K562 (cell line): ENCODE measurements around the gene SMAD3. TPM values are rescaled to one million over a fixed set of nuclear protein-coding genes. Genes with fewer than 3 reads are reported as not detected.

ENCODE experiments used
- CBX3 ChIP-seq, 2 experiments: IDR thresholded peaks; 1 replicate in 1 of 2; 2 replicates in 1 of 2; pipeline ENCODE4 v1.6.1; 2012; ENCODE audit warnings: inconsistent platforms in 2 of 2, low read length in 2 of 2, borderline replicate concordance in 1 of 2, control low read depth in 1 of 2
- CCAR2 ChIP-seq: fragments of 200-400 bp; formaldehyde crosslinking; IDR thresholded peaks from 2 replicates; pipeline ENCODE4 v1.6.1; 2017; ENCODE audit warnings: mild to moderate bottlenecking, low read depth, low read length
- E2F4 ChIP-seq: sonication (generic); formaldehyde crosslinking; IDR thresholded peaks from 2 replicates; pipeline ENCODE4 v1.8.0; 2022; ENCODE audit warnings: mild to moderate bottlenecking, low read depth, missing genetic modification reagents
- FOS ChIP-seq: IDR thresholded peaks from 3 replicates; pipeline ENCODE4 v1.6.1; 2011; ENCODE audit not compliant: insufficient read length; ENCODE audit errors: extremely low read depth
- GABPA ChIP-seq: fragments of 200-800 bp; sonication (Bioruptor generic); conservative IDR thresholded peaks from 2 replicates; pipeline ENCODE4 v1.6.1; 2016; ENCODE audit warnings: low read depth, missing genetic modification characterization, missing compliant biosample characterization
- HDAC6 ChIP-seq: IDR thresholded peaks from 2 replicates; pipeline ENCODE4 v1.6.1; 2012; ENCODE audit warnings: low read depth, mild to moderate bottlenecking, control low read depth, inconsistent platforms, low read length, moderate library complexity
- MBD1 ChIP-seq: fragments of 250-450 bp; sonication (Bioruptor Pico); IDR thresholded peaks from 2 replicates; pipeline ENCODE4 v1.8.0; 2022; ENCODE audit warnings: inconsistent platforms
- NCOR1 ChIP-seq: fragments of 450-650 bp; IDR thresholded peaks from 2 replicates; pipeline ENCODE4 v1.6.1; 2016; ENCODE audit warnings: mild to moderate bottlenecking, moderate library complexity
- POLR2G ChIP-seq: fragments of 200-400 bp; formaldehyde crosslinking; IDR thresholded peaks from 2 replicates; pipeline ENCODE4 v1.6.1; 2017; ENCODE audit warnings: low read depth, mild to moderate bottlenecking, antibody characterized with exemption, low read length, moderate library complexity
- POLR3A ChIP-seq: IDR thresholded peaks from 2 replicates; pipeline ENCODE4 v1.6.1; 2011; ENCODE audit warnings: borderline replicate concordance, mild to moderate bottlenecking, moderate library complexity; ENCODE audit not compliant: insufficient read length, insufficient read depth; ENCODE audit errors: extremely low read depth
- PPARD ChIP-seq: fragments of 250-450 bp; sonication (Bioruptor Pico); IDR thresholded peaks from 2 replicates; pipeline ENCODE4 v1.8.0; 2022; ENCODE audit warnings: inconsistent platforms, mild to moderate bottlenecking, moderate library complexity
- PRPF4 ChIP-seq: fragments of 200-400 bp; formaldehyde crosslinking; IDR thresholded peaks from one replicate; pipeline ENCODE4 v1.6.1; 2017; ENCODE audit warnings: low read length, low read depth, mild to moderate bottlenecking; ENCODE audit not compliant: insufficient read depth, poor library complexity, severe bottlenecking
- PTTG1 ChIP-seq: fragments of 450-650 bp; IDR thresholded peaks from 2 replicates; pipeline ENCODE4 v1.6.1; 2016; ENCODE audit warnings: low read depth, mild to moderate bottlenecking, missing genetic modification characterization, missing compliant biosample characterization
- RBM39 ChIP-seq: fragments of 200-400 bp; formaldehyde crosslinking; optimal IDR thresholded peaks from 2 replicates; pipeline ENCODE3; 2018; ENCODE audit warnings: low read depth, low read length
- RUNX1 ChIP-seq: sonication (generic); IDR thresholded peaks from 2 replicates; pipeline ENCODE4 v1.6.1; 2016; ENCODE audit warnings: antibody characterized with exemption, low read depth
- SMAD2 ChIP-seq: fragments of 150-350 bp; IDR thresholded peaks from 2 replicates; pipeline ENCODE4 v1.6.1; 2014; ENCODE audit warnings: low read depth, mild to moderate bottlenecking, low read length
- TAL1 ChIP-seq: fragments of 450-650 bp; IDR thresholded peaks from 2 replicates; pipeline ENCODE4 v1.6.1; 2016; ENCODE audit warnings: mild to moderate bottlenecking
- ZBED1 ChIP-seq: IDR thresholded peaks from 2 replicates; pipeline ENCODE4 v1.6.1; 2014
- ZNF197 ChIP-seq: fragments of 200-800 bp; sonication (Bioruptor generic); IDR thresholded peaks from 2 replicates; pipeline ENCODE4 v1.6.1; 2016; ENCODE audit warnings: low read depth, missing genetic modification characterization, missing compliant biosample characterization
- ZNF280A ChIP-seq: fragments of 450-650 bp; IDR thresholded peaks from 2 replicates; pipeline ENCODE4 v1.6.1; 2018; ENCODE audit warnings: mild to moderate bottlenecking, low read depth; ENCODE audit not compliant: partially characterized antibody
- ZNF282 ChIP-seq: sonication (generic); formaldehyde crosslinking; IDR thresholded peaks from 2 replicates; pipeline ENCODE4 v1.8.1; 2023; ENCODE audit warnings: missing genetic modification reagents
- ZNF324 ChIP-seq: fragments of 250-450 bp; sonication (Bioruptor Pico); IDR thresholded peaks from 2 replicates; pipeline ENCODE4 v1.4.0; 2020; ENCODE audit warnings: mild to moderate bottlenecking
- ZNF354B ChIP-seq: fragments of 250-450 bp; sonication (Bioruptor Pico); IDR thresholded peaks from 2 replicates; pipeline ENCODE4 v1.4.0; 2020
- ZNF766 ChIP-seq: fragments of 200-800 bp; sonication (Bioruptor generic); conservative IDR thresholded peaks from 2 replicates; pipeline ENCODE4 v1.6.1; 2016; ENCODE audit warnings: missing genetic modification characterization, missing compliant biosample characterization
- polyA plus RNA-seq, 8 experiments: library from polyadenylated mRNA; depleted of rRNA in 4 of 8; stranded (reverse) in 5 of 8; unstranded in 3 of 8; fragments of >200 nt; fragmentation: Nextera tagmentation in 2 of 8; fragmentation: Illumina TruSeq in 1 of 8; extraction: Ambion mirVana in 2 of 8; extraction: Trizol in 1 of 8; gene quantifications; 2 replicates each; pipeline versions ENCODE4 v1.2.1 to v1.2.3, GENCODE V29; 2011 to 2014; ENCODE audit warnings: inconsistent platforms in 1 of 8, missing spikeins in 1 of 8
- total RNA-seq, 7 experiments: library from RNA; depleted of rRNA in 6 of 7; stranded (reverse); fragments of >200 nt in 6 of 7; fragmentation: Illumina TruSeq in 2 of 7; extraction: Trizol in 2 of 7; gene quantifications; 2 replicates each; pipeline versions ENCODE4 v1.2.1 to v1.2.3, GENCODE V29; 2011 to 2021; ENCODE audit warnings: low replicate concordance in 1 of 7
- TF ChIP-seq, protein P1 (sequence below): IDR thresholded peaks from 2 replicates; pipeline ENCODE4 v1.6.1; 2012; ENCODE audit warnings: low read depth, low read length, improper control_type of control experiment, borderline replicate concordance

The SMAD3 gene
- total and polyA plus RNA-seq, 9 of the 15 experiments (the other 6 are each of a cell fraction or from before 2014, with no cell fraction given) = 4.3 to 39.2 (median 11.1) TPM

DNA sequence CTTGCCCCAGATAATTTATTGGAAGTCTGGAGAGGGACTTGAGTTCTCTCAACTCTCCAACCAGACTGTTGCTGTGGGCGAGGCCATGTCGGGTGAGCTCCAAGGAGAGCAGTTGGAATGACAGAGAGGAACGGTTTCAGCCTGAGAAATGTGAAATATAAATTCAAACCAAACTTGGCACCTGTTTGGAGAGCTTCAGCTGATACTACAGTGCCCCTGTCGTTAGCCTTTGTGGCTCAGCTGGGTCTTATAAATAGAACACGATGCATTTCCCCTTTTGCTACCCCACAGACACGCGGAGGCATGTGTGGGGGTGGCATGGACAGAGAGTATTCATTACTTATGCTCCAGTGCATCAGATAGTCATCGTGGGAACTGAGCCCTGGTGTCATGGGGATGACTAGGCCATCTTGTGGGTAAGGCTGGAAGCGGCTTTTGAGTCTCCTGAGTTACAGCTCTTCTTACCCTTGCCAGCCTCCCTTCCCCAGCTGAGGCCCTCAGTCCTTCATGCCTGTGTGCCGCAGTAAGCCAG is 15.6 kb downstream of the SMAD3 start (continued):
- no peak for TF ChIP-seq POLR3A
- TF ChIP-seq ZNF197 = no peak
- TF ChIP-seq GABPA (tag) = no peak
- TF ChIP-seq ZNF766 (CRISPR knock-in tag) = peak; percentile 46; the same call in 1 of the 2 replicates
- no peak for TF ChIP-seq E2F4
- TF ChIP-seq, protein P1, sequence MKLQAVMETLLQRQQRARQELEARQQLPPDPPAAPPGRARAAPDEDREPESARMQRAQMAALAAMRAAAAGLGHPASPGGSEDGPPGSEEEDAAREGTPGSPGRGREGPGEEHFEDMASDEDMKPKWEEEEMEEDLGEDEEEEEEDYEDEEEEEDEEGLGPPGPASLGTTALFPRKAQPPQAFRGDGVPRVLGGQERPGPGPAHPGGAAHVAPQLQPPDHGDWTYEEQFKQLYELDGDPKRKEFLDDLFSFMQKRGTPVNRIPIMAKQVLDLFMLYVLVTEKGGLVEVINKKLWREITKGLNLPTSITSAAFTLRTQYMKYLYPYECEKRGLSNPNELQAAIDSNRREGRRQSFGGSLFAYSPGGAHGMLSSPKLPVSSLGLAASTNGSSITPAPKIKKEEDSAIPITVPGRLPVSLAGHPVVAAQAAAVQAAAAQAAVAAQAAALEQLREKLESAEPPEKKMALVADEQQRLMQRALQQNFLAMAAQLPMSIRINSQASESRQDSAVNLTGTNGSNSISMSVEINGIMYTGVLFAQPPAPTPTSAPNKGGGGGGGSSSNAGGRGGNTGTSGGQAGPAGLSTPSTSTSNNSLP = no peak
- no peak for TF ChIP-seq ZNF280A
- no peak for TF ChIP-seq HDAC6
- TF ChIP-seq NCOR1 = peak; percentile 60
- no peak for TF ChIP-seq RBM39
- no peak for TF ChIP-seq POLR2G
- TF ChIP-seq CCAR2 = no peak
- TF ChIP-seq SMAD2 = no peak
- no peak for TF ChIP-seq ZNF354B (CRISPR knock-in tag)
- 0 out of 2 replicates have a peak, but pooled peaks have one; percentile 7 for TF ChIP-seq PTTG1 (tag)
- TF ChIP-seq TAL1 = no peak
- TF ChIP-seq CBX3 (IDR thresholded peaks at IDR 0.05; ENCODE audit: borderline replicate concordance in 1 of 2, low read length in 2 of 2) = no peak
- no peak for TF ChIP-seq ZBED1
- TF ChIP-seq RUNX1 = no peak
- no peak for TF ChIP-seq PPARD (CRISPR knock-in tag)
- no peak for TF ChIP-seq ZNF324 (CRISPR knock-in tag)
- TF ChIP-seq PRPF4 = no peak
- TF ChIP-seq FOS = no peak
- no peak for TF ChIP-seq ZNF282 (CRISPR knock-in tag)
- TF ChIP-seq MBD1 (CRISPR knock-in tag) = no peak
